OCI-LY1 (cell line): ENCODE measurements around the gene PLXNB3.

Source experiments
- H2AFZ ChIP-seq: fragments of 200-600 bp; sonication (generic), shearing (Covaris generic); 2 replicates; pipeline ENCODE4 v1.6.0; 2014; ENCODE audit warnings: antibody characterized with exemption, mild to moderate bottlenecking, low read length
- H3F3A ChIP-seq: fragments of 200-600 bp; sonication (generic), shearing (Covaris generic); 2 replicates; pipeline ENCODE4 v1.6.0; 2014; ENCODE audit warnings: mild to moderate bottlenecking, antibody characterized with exemption, low read length, moderate library complexity; ENCODE audit not compliant: insufficient read depth
- H3K27ac ChIP-seq: fragments of 200-600 bp; sonication (generic); 2 replicates; pipeline ENCODE4 v1.5.1; 2014; ENCODE audit warnings: low read length, mixed run types, mild to moderate bottlenecking, low read depth; ENCODE audit not compliant: poor library complexity, severe bottlenecking
- H3K27me3 ChIP-seq: fragments of 200-600 bp; sonication (generic); 2 replicates; pipeline ENCODE4 v1.6.0; 2014; ENCODE audit warnings: antibody characterized with exemption, mild to moderate bottlenecking, low read length, moderate library complexity; ENCODE audit not compliant: insufficient read depth
- H3K36me3 ChIP-seq: fragments of 200-600 bp; sonication (generic); 2 replicates; pipeline ENCODE4 v1.6.1; 2014; ENCODE audit warnings: mild to moderate bottlenecking, antibody characterized with exemption, low read length, moderate library complexity, mixed read lengths; ENCODE audit not compliant: insufficient read depth
- H3K4me1 ChIP-seq: fragments of 200-600 bp; sonication (generic); 2 replicates; pipeline ENCODE4 v1.5.1; 2014; ENCODE audit warnings: mild to moderate bottlenecking, low read length, moderate library complexity; ENCODE audit not compliant: insufficient read depth, severe bottlenecking
- H3K4me2 ChIP-seq: fragments of 200-600 bp; sonication (generic), shearing (Covaris generic); 2 replicates; pipeline ENCODE4 v1.6.1; 2014; ENCODE audit warnings: low read length
- H3K4me3 ChIP-seq: fragments of 200-600 bp; sonication (generic); 2 replicates; pipeline ENCODE4 v1.5.1; 2014; ENCODE audit warnings: low read length, low read depth, mild to moderate bottlenecking, mixed read lengths; ENCODE audit not compliant: poor library complexity, severe bottlenecking
- H3K79me2 ChIP-seq: fragments of 200-600 bp; shearing (Covaris generic); 2 replicates; pipeline ENCODE4 v1.6.1; 2016; ENCODE audit warnings: mixed run types, low read length, mixed read lengths; ENCODE audit not compliant: insufficient read depth
- H3K9ac ChIP-seq: fragments of 200-600 bp; sonication (generic), shearing (Covaris generic); 2 replicates; pipeline ENCODE4 v1.6.1; 2014; ENCODE audit warnings: mild to moderate bottlenecking, low read length, mixed read lengths
- H3K9me2 ChIP-seq: fragments of 200-600 bp; sonication (generic), shearing (Covaris generic); 2 replicates; pipeline ENCODE4 v1.6.1; 2014; ENCODE audit warnings: low read depth, mild to moderate bottlenecking, low read length, mixed read lengths
- H3K9me3 ChIP-seq: fragments of 200-600 bp; shearing (Covaris generic); 2 replicates; pipeline ENCODE4 v1.6.1; 2014; ENCODE audit warnings: low read length, mixed read lengths
- H4K20me1 ChIP-seq: fragments of 200-600 bp; sonication (generic), shearing (Covaris generic); 2 replicates; pipeline ENCODE4 v1.6.0; 2016; ENCODE audit warnings: mild to moderate bottlenecking, low read length; ENCODE audit not compliant: insufficient read depth
- EZH2 ChIP-seq: fragments of 200-600 bp; sonication (generic), shearing (Covaris generic); IDR thresholded peaks from 2 replicates; pipeline ENCODE4 v1.8.0; 2017; ENCODE audit warnings: borderline replicate concordance, mixed run types, mild to moderate bottlenecking, antibody characterized with exemption, low read length, moderate library complexity, mixed read lengths
- TF ChIP-seq, protein P1 (sequence below): fragments of 200-600 bp; sonication (generic), shearing (Covaris generic); IDR thresholded peaks from 2 replicates; pipeline ENCODE4 v1.5.1; 2017; ENCODE audit warnings: mild to moderate bottlenecking, antibody characterized with exemption, low read length, moderate library complexity, mixed read lengths

The PLXNB3 gene

DNA sequence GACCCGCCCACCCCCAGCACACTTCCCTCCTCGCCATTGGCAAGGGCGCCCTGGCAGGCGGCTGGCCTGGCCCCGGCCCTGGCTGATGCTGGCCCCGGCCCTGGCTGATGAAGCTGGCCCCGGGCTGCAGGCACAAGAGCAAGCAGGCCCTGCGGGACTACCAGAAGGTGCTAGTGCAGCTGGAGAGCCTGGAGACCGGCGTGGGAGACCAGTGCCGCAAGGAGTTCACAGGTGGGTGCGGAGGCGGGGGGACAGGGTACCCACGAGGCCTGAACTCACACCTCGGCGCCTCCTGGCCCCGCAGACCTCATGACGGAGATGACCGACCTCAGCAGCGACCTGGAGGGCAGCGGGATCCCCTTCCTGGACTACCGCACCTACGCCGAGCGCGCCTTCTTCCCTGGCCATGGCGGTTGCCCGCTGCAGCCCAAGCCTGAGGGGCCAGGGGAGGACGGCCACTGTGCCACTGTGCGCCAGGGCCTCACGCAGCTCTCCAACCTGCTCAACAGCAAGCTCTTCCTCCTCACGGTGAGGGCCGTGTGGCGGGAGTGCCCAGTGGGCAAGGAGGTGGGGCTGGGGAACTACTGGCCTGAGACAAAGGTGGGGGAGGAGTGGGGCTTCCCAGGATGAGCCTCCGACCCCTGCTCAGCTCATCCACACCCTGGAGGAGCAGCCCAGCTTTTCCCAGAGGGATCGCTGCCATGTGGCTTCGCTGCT lies 10.7 kb downstream of the PLXNB3 start:
- no peaks in the 10 kb centered on the region for H3K9me3 ChIP-seq
- no peaks in the 10 kb centered on the region for H3F3A ChIP-seq

DNA sequence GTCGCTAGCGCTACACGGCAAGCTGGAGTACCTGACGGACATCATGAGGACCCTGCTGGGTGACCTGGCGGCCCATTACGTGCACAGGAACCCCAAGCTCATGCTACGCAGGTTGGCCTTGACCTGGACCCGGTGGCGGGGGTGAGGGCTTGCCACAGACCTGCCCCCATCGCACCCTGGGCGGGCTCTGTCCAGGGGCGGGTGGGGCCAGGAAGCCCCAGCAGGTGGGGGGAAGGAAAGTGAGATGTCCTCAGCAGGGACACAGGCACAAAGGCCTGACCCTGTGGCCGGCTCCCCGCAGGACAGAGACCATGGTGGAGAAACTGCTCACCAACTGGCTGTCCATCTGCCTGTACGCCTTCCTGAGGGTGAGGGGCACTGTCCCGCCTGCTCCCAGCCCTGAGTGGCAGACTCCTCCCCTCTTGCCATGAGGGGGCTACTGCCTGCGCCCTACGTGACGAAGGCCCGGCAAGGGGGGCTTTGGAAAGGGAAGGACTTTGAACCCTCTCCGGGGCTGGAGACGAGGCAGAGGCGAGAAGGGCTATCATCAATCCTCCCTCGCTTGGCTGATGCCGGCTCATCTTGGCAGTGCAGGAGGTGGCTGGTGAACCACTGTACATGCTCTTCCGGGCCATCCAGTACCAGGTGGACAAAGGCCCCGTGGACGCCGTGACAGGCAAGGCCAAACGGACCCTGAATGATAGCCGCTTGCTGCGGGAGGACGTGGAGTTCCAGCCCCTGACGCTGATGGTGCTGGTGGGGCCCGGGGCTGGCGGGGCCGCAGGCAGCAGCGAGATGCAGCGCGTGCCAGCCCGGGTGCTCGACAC lies 11.5 kb downstream of the PLXNB3 start:
- Histone ChIP-seq H3K27me3 (no peaks in the 10 kb centered on the region), H4K20me1 (no peaks in the 10 kb centered on the region), H3K4me2 (no peak overlapping the region), H3K9ac (no peak overlapping the region), H3K36me3 (no peaks in the 10 kb centered on the region), H3K9me2 (no peaks in the 10 kb centered on the region), H2AFZ (no peak overlapping the region), H3K79me2 (no peaks in the 10 kb centered on the region), H3K27ac (no peak overlapping the region), H3K4me3 (no peak overlapping the region), H3K9me3 (no peaks in the 10 kb centered on the region), H3K4me1 (no peaks in the 10 kb centered on the region), H3F3A (no peaks in the 10 kb centered on the region)
- no peak for TF ChIP-seq EZH2
- TF ChIP-seq, protein P1, sequence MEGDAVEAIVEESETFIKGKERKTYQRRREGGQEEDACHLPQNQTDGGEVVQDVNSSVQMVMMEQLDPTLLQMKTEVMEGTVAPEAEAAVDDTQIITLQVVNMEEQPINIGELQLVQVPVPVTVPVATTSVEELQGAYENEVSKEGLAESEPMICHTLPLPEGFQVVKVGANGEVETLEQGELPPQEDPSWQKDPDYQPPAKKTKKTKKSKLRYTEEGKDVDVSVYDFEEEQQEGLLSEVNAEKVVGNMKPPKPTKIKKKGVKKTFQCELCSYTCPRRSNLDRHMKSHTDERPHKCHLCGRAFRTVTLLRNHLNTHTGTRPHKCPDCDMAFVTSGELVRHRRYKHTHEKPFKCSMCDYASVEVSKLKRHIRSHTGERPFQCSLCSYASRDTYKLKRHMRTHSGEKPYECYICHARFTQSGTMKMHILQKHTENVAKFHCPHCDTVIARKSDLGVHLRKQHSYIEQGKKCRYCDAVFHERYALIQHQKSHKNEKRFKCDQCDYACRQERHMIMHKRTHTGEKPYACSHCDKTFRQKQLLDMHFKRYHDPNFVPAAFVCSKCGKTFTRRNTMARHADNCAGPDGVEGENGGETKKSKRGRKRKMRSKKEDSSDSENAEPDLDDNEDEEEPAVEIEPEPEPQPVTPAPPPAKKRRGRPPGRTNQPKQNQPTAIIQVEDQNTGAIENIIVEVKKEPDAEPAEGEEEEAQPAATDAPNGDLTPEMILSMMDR = no peak

More for the DNA sequence above, 10.7 kb downstream of the PLXNB3 start:
- Histone ChIP-seq H3K36me3 (no peaks in the 10 kb centered on the region), H3K27ac (no peak overlapping the region), H3K4me2 (no peak overlapping the region), H3K4me1 (no peaks in the 10 kb centered on the region), H3K9me2 (no peaks in the 10 kb centered on the region), H3K4me3 (no peak overlapping the region), H3K79me2 (no peaks in the 10 kb centered on the region), H2AFZ (no peak overlapping the region), H3K9ac (no peak overlapping the region), H4K20me1 (no peaks in the 10 kb centered on the region), H3K27me3 (no peaks in the 10 kb centered on the region)
- no peak for TF ChIP-seq EZH2
- TF ChIP-seq, protein P1 = no peak

DNA sequence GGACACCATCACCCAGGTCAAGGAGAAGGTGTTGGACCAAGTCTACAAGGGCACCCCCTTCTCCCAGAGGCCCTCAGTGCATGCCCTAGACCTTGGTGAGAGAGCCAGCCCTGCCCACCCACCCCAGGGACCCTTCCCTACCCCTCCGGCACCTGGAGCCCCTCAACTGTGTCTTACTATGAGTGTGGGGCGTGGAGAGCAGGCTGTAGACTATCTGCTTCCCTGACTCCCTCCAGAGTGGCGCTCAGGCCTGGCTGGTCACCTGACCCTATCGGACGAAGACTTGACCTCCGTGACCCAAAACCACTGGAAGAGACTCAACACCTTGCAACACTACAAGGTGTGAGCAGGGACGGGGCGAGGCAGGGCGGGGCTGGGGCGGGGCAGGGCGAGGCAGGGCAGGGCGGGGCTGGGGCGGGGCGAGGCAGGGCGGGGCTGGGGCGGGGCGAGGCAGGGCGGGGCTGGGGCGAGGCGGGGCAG lies 12.1 kb downstream of the PLXNB3 start:
- no peak overlapping the region for H3K9ac ChIP-seq
- H3F3A ChIP-seq = no peaks in the 10 kb centered on the region
- TF ChIP-seq, protein P1 = no peak
- no peak for TF ChIP-seq EZH2
- no peak overlapping the region for H3K27ac ChIP-seq
- H3K4me1 ChIP-seq = peaks cover 2% of the 10 kb centered on the region
- no peaks in the 10 kb centered on the region for H3K9me2 ChIP-seq
- H3K36me3 ChIP-seq = no peaks in the 10 kb centered on the region
- H2AFZ ChIP-seq = no peak overlapping the region
- H3K4me3 ChIP-seq = no peak overlapping the region
- no peaks in the 10 kb centered on the region for H3K27me3 ChIP-seq
- H3K79me2 ChIP-seq = no peaks in the 10 kb centered on the region
- H3K9me3 ChIP-seq = no peaks in the 10 kb centered on the region
- H3K4me2 ChIP-seq = no peak overlapping the region
- H4K20me1 ChIP-seq = no peaks in the 10 kb centered on the region
